ENCODE measurements around the gene SLC48A1.
A peak's percentile ranks its signal among the peaks of the same experiment; 100 is the strongest.
"Not testable (repeated sequence)": the region's sequence is repeated elsewhere in the genome, so short reads cannot be mapped to it uniquely, and the experiment has no call there.

The SLC48A1 gene

GRCh38 chr12:47794679-47795078 lies 21.6 kb downstream of the SLC48A1 start:
- DNase-seq: no peak

- DNase-seq: no peak
Measured at GRCh38 chr12:47795121-47795813, 22.2 kb downstream of the SLC48A1 start.

- DNase-seq: no peak
Measured at GRCh38 chr12:47795814-47796411, 22.9 kb downstream of the SLC48A1 start.

GRCh38 chr12:47797441-47797840 lies 24.4 kb downstream of the SLC48A1 start:
- DNase-seq: peak; percentile 32

GRCh38 chr12:47798382-47798948 lies 25.4 kb downstream of the SLC48A1 start:
- DNase-seq: no peak

GRCh38 chr12:47799357-47799955 lies 26.4 kb downstream of the SLC48A1 start:
- peak; percentile 32 for DNase-seq

GRCh38 chr12:47800582-47800981 lies 27.5 kb downstream of the SLC48A1 start:
- no peak for DNase-seq

GRCh38 chr12:47801170-47801903 lies 28.3 kb downstream of the SLC48A1 start:
- DNase-seq: no peak

GRCh38 chr12:47801904-47802246 lies 28.8 kb downstream of the SLC48A1 start:
- DNase-seq: no peak

- no peak for DNase-seq
Measured at GRCh38 chr12:47802312-47802711, 29.3 kb downstream of the SLC48A1 start.

- DNase-seq: no peak
Measured at GRCh38 chr12:47803191-47803875, 30.3 kb downstream of the SLC48A1 start.

- no peak for DNase-seq
Measured at GRCh38 chr12:47804171-47804570, 31.1 kb downstream of the SLC48A1 start.

GRCh38 chr12:47805417-47805816 lies 32.4 kb downstream of the SLC48A1 start:
- no peak for DNase-seq

GRCh38 chr12:47807338-47807737 lies 34.3 kb downstream of the SLC48A1 start:
- DNase-seq: no peak

- peak; percentile 71 for DNase-seq
Measured at GRCh38 chr12:47808050-47808449, 35.0 kb downstream of the SLC48A1 start.

GRCh38 chr12:47808574-47809365 lies 35.7 kb downstream of the SLC48A1 start:
- DNase-seq: no peak

GRCh38 chr12:47809518-47809917 lies 36.5 kb downstream of the SLC48A1 start:
- not testable (repeated sequence) for DNase-seq

GRCh38 chr12:47811072-47811396 lies 38.0 kb downstream of the SLC48A1 start:
- DNase-seq: peak; percentile 54

GRCh38 chr12:47811581-47812484 lies 38.8 kb downstream of the SLC48A1 start:
- DNase-seq: no peak

GRCh38 chr12:47812797-47813510 lies 39.9 kb downstream of the SLC48A1 start:
- peak; percentile 76 for DNase-seq

Measured in retina (tissue), 1 donor.